Dendritic cell treated with granulocyte-macrophage colony-stimulating factor and Interleukin-4, amounts not matched to agents 40 ng/mL and 50 ng/mL, for 4 days (primary cell): ENCODE data around the gene KCTD1.

Experiments used
- H3K27ac Mint-ChIP-seq: one replicate; pipeline ENCODE4 v1.8.0; 2022; ENCODE audit warnings: mild to moderate bottlenecking, mixed read lengths
- H3K27me3 Mint-ChIP-seq: one replicate; pipeline ENCODE4 v1.8.0; 2022; ENCODE audit warnings: mild to moderate bottlenecking, mixed read lengths
- H3K36me3 Mint-ChIP-seq: one replicate; pipeline ENCODE4 v1.8.0; 2022; ENCODE audit warnings: low read depth, mixed read lengths
- H3K4me1 Mint-ChIP-seq: one replicate; pipeline ENCODE4 v1.8.0; 2022; ENCODE audit warnings: low read depth, mixed read lengths
- H3K4me3 Mint-ChIP-seq: one replicate; pipeline ENCODE4 v1.8.0; 2022; ENCODE audit warnings: mild to moderate bottlenecking, moderate library complexity, mixed read lengths
- H3K9me3 Mint-ChIP-seq: one replicate; pipeline ENCODE4 v1.8.0; 2022; ENCODE audit warnings: mixed read lengths
- intact Hi-C: fragments of 100-400 bp; cut with micrococcal nuclease; formaldehyde crosslinking; loops from one replicate; pipeline ENCODE4 v1.15.0; 2022

KCTD1 gene

DNA sequence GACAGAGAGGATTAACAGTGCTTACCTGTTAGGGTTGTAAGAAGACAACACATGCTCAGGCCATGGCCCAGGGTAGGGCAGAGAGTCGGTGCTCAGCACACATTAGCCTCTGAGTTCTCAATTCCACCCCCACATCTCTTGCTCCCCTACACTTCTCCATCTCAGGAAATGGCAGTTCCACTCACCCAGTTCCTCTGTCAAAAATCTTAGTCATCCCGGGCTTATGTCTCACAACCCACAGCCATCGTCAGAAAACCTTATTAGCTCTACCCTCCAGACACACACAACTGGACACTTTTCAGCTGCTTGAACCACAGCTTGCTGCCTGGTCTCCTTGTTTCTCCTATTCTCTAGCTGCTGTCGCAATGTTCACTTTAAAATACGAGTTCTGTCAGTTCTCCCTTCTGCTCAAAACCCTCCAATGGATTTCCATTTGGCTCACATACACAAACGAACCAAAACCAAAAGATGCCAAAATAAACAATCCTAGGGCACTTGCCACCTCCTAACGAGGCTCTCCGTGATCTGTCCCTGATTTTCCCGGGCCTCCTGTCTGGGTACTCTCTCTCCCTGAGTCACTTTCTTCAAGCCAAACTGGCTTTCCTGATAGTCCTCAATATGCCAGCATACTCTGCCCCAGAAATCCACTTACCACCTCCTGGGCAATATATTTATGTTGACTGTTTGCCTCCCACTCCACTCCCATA lies 89.7 kb downstream of the KCTD1 start:
- Mint-ChIP-seq H3K27ac (peak overlapping the region; percentile 68), H3K36me3 (peaks cover 6% of the 10 kb centered on the region), H3K4me3 (peak overlapping the region; percentile 1), H3K4me1 (peaks cover 17% of the 10 kb centered on the region), H3K9me3 (no peaks in the 10 kb centered on the region), H3K27me3 (no peaks in the 10 kb centered on the region)
- intact Hi-C loops = no loop called here

DNA sequence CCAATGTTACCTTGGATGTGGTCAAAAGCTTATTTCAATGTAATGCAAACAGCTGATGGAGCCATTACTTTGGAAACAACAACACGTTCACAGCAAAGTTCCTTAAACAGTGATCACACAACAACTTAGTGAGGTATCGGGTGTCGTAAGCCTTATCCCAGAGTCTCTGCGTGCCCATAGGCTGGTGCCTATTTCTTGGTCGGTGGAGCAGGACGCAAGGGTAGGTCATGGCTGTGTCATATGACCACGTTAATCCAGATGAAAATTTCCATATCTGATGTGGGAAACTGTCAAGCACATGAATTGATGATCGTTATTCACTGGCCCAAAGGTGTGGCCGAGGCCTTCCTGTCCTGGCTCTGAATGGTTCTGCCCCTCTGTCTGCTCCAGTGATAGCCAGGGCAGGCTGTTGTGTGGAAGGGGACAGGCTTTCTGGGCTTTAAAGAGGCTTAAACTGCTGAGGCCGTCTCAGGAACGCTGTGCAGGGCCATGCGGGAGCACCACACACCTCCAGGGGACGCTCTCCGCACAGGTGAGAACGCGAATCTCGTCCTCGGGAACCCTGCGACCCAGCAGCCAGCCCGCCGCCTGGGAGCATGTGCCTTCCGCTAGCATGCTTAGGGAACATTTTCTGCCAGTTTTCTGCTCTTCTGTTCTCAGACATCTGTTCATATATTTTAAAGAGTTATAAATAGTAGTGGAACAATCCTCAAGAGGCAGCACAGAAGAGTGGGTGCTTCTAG lies 90.6 kb downstream of the KCTD1 start:
- intact Hi-C loops = no loop called here
- no peak overlapping the region for H3K27ac Mint-ChIP-seq
- no peaks in the 10 kb centered on the region for H3K9me3 Mint-ChIP-seq
- H3K4me1 Mint-ChIP-seq = peaks cover 17% of the 10 kb centered on the region
- peaks cover 6% of the 10 kb centered on the region for H3K36me3 Mint-ChIP-seq
- H3K27me3 Mint-ChIP-seq = no peaks in the 10 kb centered on the region
- H3K4me3 Mint-ChIP-seq = no peak overlapping the region

DNA sequence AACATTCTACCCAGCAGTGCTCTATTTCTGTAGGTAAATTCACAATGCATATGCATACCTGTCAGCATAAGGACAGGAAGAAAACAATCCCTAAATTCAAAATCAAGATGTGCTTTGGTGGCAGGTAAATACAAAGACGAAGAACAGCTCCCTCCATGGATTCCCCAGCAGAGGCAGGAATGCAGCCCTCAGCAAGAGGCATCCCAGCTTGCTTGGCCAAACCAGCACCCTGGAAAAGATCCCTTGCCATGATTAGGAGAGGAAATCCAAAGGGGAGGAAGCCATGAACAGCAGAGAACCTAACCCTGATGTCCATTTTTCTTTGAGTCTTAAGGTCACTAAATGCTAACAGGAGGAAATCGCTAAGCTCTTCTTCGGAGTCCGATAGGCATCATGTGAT lies 91.2 kb downstream of the KCTD1 start:
- H3K27ac Mint-ChIP-seq = no peak overlapping the region

DNA sequence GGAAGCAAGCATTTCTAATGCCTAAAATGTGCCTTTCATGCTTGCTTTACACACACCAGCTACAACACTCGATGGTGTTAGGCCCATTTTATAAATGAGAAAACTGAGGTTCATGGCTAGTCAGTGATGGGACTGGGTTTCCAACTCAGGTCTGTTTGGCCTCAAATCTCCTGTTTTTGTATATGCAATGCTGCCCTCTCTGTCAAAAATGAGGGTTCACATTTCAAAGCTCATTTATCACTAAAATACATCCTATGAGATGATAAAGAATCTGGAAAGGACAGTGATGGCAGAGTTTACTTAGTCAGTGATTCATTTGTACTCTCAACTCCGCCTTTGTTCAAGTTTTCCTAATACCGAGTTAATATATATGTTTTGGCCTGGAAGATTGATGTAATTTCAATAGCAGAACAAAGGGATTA lies 92.3 kb downstream of the KCTD1 start:
- Mint-ChIP-seq H3K27ac (no peak overlapping the region), H3K36me3 (peaks cover 6% of the 10 kb centered on the region), H3K27me3 (peaks cover under 1% of the 10 kb centered on the region), H3K4me1 (peaks cover 17% of the 10 kb centered on the region), H3K9me3 (no peaks in the 10 kb centered on the region), H3K4me3 (no peak overlapping the region)
- intact Hi-C loops = no loop called here

More for the DNA sequence above, 91.2 kb downstream of the KCTD1 start:
- Mint-ChIP-seq H3K27me3 (no peaks in the 10 kb centered on the region), H3K9me3 (no peaks in the 10 kb centered on the region), H3K4me3 (no peak overlapping the region), H3K4me1 (peaks cover 17% of the 10 kb centered on the region), H3K36me3 (peaks cover 6% of the 10 kb centered on the region)
- intact Hi-C loops = no loop called here

DNA sequence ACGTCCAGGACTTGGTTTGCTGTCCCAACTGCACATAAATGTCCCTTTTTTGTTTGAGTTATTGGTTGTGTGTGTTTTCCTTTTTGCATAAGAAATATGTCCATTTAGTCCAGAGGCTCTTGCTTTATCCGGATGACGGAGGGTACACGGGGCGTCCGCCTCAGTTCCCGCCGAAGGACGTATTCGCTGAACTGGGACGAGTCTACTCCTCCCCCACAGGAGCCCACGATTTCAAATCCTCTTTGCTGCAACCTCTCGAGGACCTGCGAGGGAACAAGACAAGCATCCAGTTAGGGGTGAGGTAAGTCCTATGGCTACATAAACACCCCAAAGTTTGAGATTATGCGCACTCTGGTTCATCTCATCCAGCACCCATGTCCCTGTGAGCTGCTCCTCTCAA lies 92.7 kb downstream of the KCTD1 start:
- peaks cover 2% of the 10 kb centered on the region for H3K27me3 Mint-ChIP-seq
- H3K27ac Mint-ChIP-seq = no peak overlapping the region
- intact Hi-C loops = no loop called here
- no peak overlapping the region for H3K4me3 Mint-ChIP-seq
- H3K36me3 Mint-ChIP-seq = peaks cover 6% of the 10 kb centered on the region
- no peaks in the 10 kb centered on the region for H3K9me3 Mint-ChIP-seq
- peaks cover 17% of the 10 kb centered on the region for H3K4me1 Mint-ChIP-seq

DNA sequence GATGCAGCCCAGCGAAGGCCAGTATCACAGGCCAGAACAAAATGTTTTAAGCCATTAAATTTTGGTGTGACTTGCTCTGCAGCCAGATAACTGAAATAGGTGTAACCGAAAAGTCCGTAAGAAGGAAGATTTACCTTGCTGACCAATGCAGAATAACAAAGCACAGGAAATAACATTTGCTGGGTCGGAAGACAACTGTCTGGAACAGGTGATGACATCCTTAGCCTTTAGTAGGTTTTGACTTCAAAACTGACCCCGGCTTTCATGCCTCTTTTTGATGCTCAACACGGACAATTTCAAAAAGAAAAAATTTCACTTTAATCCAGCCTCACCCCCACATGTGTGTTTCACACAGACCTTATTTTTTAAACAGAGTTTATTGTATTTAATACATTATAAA lies 93.7 kb downstream of the KCTD1 start:
- Mint-ChIP-seq H3K4me1 (peaks cover 17% of the 10 kb centered on the region), H3K27ac (no peak overlapping the region), H3K36me3 (peaks cover 6% of the 10 kb centered on the region), H3K9me3 (no peaks in the 10 kb centered on the region), H3K4me3 (no peak overlapping the region), H3K27me3 (peaks cover 2% of the 10 kb centered on the region)
- intact Hi-C loops = no loop called here

DNA sequence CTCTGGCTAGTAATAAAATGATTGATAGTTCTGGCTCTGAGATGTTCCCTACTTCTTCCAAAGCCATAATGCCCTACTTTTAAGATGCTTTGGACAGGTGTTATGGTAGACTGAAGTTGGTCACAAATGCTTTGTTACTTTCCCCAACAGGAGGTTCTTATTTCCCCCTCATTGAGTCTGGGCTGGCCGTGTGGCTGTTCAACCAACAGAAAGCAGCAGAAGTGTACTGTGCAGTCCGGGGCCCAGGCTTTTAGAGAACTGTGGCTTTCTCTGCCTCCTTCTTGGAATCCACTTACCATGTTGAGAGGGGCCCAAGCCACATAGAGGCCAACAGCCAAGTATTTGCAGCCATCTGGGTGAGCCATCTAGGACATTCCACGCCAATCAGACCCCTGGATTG lies 94.2 kb downstream of the KCTD1 start:
- intact Hi-C loops = no loop called here
- peaks cover 14% of the 10 kb centered on the region for H3K4me1 Mint-ChIP-seq
- peaks cover 2% of the 10 kb centered on the region for H3K27me3 Mint-ChIP-seq
- H3K27ac Mint-ChIP-seq = no peak overlapping the region
- no peaks in the 10 kb centered on the region for H3K9me3 Mint-ChIP-seq
- peaks cover 6% of the 10 kb centered on the region for H3K36me3 Mint-ChIP-seq
- H3K4me3 Mint-ChIP-seq = no peak overlapping the region

DNA sequence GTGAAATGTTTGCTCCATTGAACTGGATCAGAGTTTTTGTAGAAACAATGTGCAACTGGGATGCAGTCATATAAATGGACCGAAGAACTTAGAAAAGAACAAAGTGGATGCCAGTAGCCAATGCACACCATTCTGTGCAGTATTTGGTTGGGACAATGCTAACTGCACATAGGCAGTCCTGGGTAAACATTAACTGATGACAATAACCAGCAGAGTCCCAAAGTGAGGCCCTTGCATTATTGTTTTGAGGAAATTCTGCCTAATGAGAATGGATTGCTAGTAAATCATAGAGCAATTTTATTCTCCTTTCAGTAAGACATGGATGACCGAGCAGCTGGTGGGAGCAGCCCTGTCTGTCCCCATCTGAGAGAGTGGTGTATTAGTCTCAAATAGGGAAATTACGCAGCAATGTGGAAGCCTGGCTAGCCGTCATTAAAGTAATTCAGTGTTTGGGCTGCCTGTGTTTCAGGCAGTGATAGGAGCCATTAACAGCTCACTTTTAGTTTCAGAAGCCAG lies 94.9 kb downstream of the KCTD1 start:
- no peak overlapping the region for H3K4me3 Mint-ChIP-seq
- peaks cover 2% of the 10 kb centered on the region for H3K27me3 Mint-ChIP-seq
- peaks cover 7% of the 10 kb centered on the region for H3K4me1 Mint-ChIP-seq
- peaks cover 6% of the 10 kb centered on the region for H3K36me3 Mint-ChIP-seq
- intact Hi-C loops = no loop called here
- H3K9me3 Mint-ChIP-seq = no peaks in the 10 kb centered on the region
- H3K27ac Mint-ChIP-seq = no peak overlapping the region

DNA sequence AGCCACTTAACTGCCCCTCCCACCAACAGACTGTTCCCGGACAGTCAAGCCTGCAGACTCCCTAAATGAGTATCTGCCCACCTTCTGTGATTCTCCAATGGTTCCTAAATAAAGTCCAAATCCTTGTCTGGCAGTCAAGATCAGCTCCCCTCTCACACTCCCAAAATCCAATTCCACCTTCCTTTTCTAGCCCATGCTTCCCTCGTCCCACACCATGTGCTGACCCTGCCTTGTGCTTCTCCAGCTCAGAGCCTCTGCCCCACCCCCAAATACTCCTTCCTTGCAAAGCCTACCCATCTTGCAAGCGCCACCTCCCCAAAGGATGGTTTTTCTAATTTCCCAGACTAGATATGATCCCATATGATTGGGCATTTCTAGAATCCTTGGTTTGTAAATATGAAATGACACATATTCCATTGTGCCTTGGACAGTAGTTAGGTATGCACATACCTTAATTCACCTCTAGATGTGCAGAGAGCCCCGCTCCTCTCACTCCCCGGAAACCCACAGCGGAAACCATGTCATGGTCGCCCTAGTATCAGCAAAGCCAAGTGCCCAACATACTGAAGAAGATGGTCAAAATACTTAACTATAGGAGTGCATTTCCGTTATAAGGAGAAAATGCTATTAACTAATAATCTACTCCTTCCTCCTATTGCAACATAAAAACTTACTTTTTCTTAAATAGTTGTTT lies 97.2 kb downstream of the KCTD1 start:
- H3K36me3 Mint-ChIP-seq = peaks cover 6% of the 10 kb centered on the region
- H3K27me3 Mint-ChIP-seq = peaks cover 2% of the 10 kb centered on the region
- H3K4me3 Mint-ChIP-seq = no peak overlapping the region
- H3K9me3 Mint-ChIP-seq = no peaks in the 10 kb centered on the region
- H3K27ac Mint-ChIP-seq = no peak overlapping the region
- H3K4me1 Mint-ChIP-seq = no peaks in the 10 kb centered on the region
- intact Hi-C loops = no loop called here

DNA sequence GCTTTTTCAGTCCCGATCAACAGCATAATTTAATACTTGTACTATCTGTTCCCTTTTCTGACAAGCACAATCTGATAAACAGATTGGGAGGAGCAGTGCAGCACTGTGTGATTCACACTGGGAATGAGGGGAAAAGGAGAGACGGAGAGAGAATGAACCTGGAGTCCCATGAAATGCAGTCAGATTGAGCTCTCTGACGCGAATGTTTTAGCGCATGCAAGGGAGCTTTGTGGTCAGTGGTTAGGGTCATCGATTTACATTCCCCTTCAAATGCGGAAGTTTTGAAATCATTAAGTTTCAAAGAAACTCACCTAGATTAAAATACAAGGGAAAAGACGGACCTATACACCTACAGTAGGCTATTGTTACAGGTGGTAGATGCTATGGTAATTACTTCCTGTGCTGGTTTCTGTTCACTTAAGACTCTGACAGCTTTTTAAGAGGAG lies 99.6 kb downstream of the KCTD1 start:
- H3K9me3 Mint-ChIP-seq = no peaks in the 10 kb centered on the region
- H3K4me1 Mint-ChIP-seq = no peaks in the 10 kb centered on the region
- H3K27me3 Mint-ChIP-seq = peaks cover 3% of the 10 kb centered on the region
- no peak overlapping the region for H3K27ac Mint-ChIP-seq
- intact Hi-C loops = no loop called here
- H3K36me3 Mint-ChIP-seq = no peaks in the 10 kb centered on the region
- no peak overlapping the region for H3K4me3 Mint-ChIP-seq

DNA sequence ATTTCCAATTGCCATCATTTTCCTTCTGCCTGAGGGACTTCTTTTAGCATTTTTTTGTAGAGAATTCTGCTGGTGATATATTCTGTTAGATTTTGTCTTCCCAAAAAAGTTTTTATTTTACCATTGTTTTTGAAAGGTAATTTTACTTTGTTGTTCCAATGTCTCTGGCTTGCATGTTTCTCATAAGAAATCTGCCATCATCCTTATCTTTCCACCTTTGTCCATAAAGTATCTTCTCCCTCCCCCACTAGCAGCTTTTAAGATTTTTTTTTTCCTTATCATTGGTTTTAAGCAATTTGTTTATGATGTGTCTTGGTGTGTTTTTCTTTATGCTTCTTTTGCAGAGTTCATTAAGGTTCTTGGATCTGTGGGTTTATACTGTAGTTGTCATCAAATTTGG lies 104.5 kb downstream of the KCTD1 start:
- Mint-ChIP-seq H3K27me3 (peaks cover 13% of the 10 kb centered on the region), H3K27ac (no peak overlapping the region), H3K9me3 (no peaks in the 10 kb centered on the region), H3K4me1 (no peaks in the 10 kb centered on the region), H3K4me3 (no peak overlapping the region), H3K36me3 (no peaks in the 10 kb centered on the region)
- intact Hi-C loops = no loop called here

DNA sequence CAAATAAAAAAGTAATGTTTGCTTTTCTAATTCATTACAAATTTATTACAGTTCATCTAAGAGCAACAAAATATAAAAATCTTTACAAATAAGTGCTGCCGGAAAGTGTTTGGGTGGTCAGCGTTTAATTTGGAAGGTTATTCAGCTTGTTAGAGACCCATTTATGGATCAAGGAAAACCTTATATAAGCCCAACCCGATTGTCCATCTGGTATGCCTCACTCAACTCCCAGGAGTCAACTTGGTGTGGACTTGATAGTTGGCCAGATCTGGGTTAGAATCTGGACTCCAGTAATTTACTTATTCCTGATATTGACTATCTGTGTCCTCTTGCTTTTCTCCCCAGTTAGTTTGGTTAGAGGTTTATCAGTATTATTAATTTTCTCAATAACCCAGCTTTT lies 106.2 kb downstream of the KCTD1 start:
- no peaks in the 10 kb centered on the region for H3K36me3 Mint-ChIP-seq
- no peaks in the 10 kb centered on the region for H3K9me3 Mint-ChIP-seq
- H3K4me3 Mint-ChIP-seq = no peak overlapping the region
- peaks cover 16% of the 10 kb centered on the region for H3K27me3 Mint-ChIP-seq
- intact Hi-C loops = no loop called here
- H3K4me1 Mint-ChIP-seq = no peaks in the 10 kb centered on the region
- no peak overlapping the region for H3K27ac Mint-ChIP-seq

DNA sequence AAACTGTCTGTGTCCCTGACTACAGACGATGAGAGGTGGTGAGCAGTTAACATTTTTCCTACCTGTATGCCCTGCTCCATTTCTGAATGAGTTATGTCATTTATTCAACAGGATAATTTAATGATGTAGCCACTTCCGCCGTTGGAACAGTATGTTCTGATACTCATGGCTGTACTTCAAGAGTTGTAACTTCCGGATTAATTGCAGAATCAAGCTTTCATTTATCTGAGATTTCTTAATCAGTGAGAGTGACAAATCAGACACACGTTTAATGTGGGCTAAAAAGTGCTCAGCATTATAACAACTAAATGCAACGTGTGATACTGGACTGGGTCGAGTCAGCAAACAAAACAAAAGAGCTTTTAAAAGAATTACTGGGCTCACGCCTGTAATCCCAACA lies 107.7 kb downstream of the KCTD1 start:
- no peaks in the 10 kb centered on the region for H3K36me3 Mint-ChIP-seq
- intact Hi-C loops = no loop called here
- no peak overlapping the region for H3K4me3 Mint-ChIP-seq
- H3K9me3 Mint-ChIP-seq = no peaks in the 10 kb centered on the region
- no peaks in the 10 kb centered on the region for H3K4me1 Mint-ChIP-seq
- peaks cover 20% of the 10 kb centered on the region for H3K27me3 Mint-ChIP-seq
- H3K27ac Mint-ChIP-seq = no peak overlapping the region

DNA sequence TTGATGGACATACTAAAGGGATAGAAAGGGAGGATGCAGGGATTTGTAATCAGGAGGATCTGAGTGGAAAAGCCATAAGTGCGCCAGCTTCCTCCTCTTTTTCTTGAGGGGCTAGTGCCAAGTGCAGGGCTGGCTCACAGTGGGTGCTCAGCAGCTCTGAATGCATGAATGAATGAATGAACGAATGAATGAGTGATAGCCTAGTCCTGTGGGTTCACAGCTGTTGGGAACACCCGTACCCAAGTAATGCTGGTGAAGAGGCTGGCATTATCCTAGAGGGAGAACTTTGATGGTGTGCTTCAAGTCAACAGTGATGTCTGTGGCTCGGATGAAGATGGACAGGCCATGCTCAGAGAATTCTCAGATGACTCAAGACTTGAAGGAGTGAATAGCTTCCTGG lies 108.8 kb downstream of the KCTD1 start:
- intact Hi-C loops = no loop called here
- Mint-ChIP-seq H3K9me3 (no peaks in the 10 kb centered on the region), H3K36me3 (no peaks in the 10 kb centered on the region), H3K4me1 (no peaks in the 10 kb centered on the region), H3K27me3 (peaks cover 21% of the 10 kb centered on the region), H3K27ac (no peak overlapping the region), H3K4me3 (no peak overlapping the region)
